GM12892 (cell line): ENCODE data around the gene TNS2.
A peak's percentile ranks its signal among the peaks of the same experiment; 100 is the strongest.

Source experiments
- DNase-seq: peaks from one replicate; pipeline ENCODE4 v3.0.0; 2011; ENCODE audit not compliant: insufficient read length
- FAIRE-seq: peaks from 2 replicates; lab custom pipeline; 2011; peaks lifted over from hg19 to GRCh38; lab: Jason Lieb, UNC
- POLR2A ChIP-seq: IDR thresholded peaks from 2 replicates; pipeline ENCODE4 v1.6.1; 2011; ENCODE audit warnings: low read depth, low read length, control low read depth
- POLR2AphosphoS5 ChIP-seq: IDR thresholded peaks from 2 replicates; pipeline ENCODE4 v1.6.1; 2011; ENCODE audit warnings: low read depth, low read length, control low read depth
- TAF1 ChIP-seq: IDR thresholded peaks from 2 replicates; pipeline ENCODE4 v1.6.1; 2011; ENCODE audit warnings: low read depth, mild to moderate bottlenecking, control low read depth, low read length, borderline replicate concordance

The TNS2 gene

DNA sequence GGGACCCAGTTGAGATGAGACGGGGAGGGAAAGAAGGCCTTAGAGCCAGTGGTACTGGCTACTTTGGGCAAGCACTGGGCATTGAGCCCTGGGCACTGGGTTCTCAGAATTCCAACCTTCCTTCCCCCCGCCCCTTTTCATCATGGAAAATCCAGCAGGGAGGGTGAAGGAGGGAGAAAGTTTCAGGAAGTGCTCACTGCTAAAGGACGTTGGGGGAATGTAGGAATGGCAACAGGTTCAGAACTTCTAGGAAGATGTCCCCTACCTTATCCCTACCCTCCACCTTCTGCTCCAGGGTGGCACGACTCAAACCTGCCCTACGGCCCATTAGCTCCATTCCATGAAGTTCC lies 4.2 kb upstream of the TNS2 start:
- TF ChIP-seq POLR2AphosphoS5 (no peak), POLR2A (no peak), TAF1 (no peak)
- FAIRE-seq (no peak), DNase-seq (no peak)

DNA sequence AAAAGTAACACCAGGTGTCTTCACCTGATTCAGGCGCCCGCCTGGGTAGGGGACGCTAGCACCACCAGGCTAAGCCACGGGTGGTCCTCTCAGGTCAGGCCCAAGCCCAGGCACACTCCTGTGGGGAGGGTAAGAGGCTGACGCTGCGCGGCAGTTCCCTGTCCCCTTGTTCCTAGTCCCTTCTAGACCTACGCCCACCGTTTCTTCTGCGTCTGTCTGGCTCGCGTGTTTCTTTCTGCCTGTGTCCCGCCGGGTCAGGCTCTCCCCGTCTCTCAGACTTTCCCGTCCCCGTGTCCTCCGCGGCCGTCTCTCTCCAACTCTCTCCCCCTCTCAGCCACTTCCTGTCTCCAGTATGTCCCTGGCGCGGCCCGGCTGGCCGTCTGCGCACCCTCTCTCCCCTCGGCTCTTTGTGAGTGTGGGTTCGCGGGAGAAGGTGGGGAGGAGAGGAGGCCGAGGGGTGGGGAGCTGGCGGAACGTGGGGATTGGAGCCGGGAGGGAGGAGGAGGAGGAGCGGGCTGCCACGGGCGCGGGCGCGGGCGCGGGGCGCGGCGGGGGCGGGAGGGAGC lies 3.1 kb upstream of the TNS2 start:
- DNase-seq: peak; percentile 57
- FAIRE-seq: no peak
- no peak for TF ChIP-seq POLR2A
- TF ChIP-seq POLR2AphosphoS5: no peak
- TF ChIP-seq TAF1: no peak

- TF ChIP-seq TAF1 (no peak), POLR2AphosphoS5 (no peak), POLR2A (no peak)
- DNase-seq: peak; percentile 86
- peak; percentile 5 for FAIRE-seq
These were observed 2.4 kb upstream of the TNS2 start for GRCh38 chr12:53047221-53048032.

DNA sequence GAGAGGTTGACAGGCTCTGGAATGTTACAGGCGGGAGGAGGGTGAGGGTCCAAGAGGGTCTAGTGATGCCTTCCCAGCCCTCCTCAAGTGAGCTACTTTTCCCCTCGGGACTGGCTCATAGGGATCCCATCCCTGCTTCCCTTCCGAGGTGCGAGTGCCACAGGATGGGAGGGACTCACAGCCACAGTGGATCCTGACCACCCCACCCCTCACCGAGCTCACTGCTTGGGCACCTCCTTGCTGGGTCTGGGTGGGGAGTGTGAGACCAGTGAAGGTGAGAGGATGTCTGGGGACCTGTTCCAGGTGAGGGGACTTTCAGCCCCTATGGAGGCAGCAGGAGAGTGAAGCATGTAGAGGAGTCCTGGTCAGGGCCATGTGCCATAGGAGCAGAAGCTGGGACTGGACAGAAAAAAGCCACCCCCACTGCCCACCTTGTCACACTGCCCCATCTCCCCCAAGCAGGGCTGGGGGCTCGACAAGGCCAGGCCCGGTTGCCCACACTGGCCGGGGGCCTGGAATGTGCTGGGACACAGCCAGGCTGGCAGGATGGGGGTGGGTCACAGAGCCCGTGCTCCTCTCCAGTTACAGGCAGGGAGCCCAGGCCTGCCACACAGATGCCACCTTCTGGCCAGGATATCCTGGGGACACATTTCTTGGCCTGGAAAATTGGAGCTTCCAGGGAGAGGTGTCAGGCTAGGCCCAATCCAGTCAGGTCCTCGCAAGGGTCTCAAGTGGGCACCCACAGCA lies 1.7 kb upstream of the TNS2 start:
- no peak for FAIRE-seq
- TF ChIP-seq POLR2AphosphoS5: no peak
- TF ChIP-seq POLR2A: no peak
- no peak for TF ChIP-seq TAF1
- DNase-seq: peak; percentile 2

GRCh38 chr12:53048780-53049401 lies 974 bp upstream of the TNS2 start:
- FAIRE-seq (no peak), DNase-seq (peak; percentile 2)
- TF ChIP-seq POLR2A: no peak
- no peak for TF ChIP-seq TAF1
- TF ChIP-seq POLR2AphosphoS5: no peak

- DNase-seq: no peak
- no peak for TF ChIP-seq POLR2AphosphoS5
- TF ChIP-seq TAF1: no peak
- TF ChIP-seq POLR2A: no peak
- FAIRE-seq: no peak
These were observed 677 bp downstream of the TNS2 start for GRCh38 chr12:53050426-53051057.

DNA sequence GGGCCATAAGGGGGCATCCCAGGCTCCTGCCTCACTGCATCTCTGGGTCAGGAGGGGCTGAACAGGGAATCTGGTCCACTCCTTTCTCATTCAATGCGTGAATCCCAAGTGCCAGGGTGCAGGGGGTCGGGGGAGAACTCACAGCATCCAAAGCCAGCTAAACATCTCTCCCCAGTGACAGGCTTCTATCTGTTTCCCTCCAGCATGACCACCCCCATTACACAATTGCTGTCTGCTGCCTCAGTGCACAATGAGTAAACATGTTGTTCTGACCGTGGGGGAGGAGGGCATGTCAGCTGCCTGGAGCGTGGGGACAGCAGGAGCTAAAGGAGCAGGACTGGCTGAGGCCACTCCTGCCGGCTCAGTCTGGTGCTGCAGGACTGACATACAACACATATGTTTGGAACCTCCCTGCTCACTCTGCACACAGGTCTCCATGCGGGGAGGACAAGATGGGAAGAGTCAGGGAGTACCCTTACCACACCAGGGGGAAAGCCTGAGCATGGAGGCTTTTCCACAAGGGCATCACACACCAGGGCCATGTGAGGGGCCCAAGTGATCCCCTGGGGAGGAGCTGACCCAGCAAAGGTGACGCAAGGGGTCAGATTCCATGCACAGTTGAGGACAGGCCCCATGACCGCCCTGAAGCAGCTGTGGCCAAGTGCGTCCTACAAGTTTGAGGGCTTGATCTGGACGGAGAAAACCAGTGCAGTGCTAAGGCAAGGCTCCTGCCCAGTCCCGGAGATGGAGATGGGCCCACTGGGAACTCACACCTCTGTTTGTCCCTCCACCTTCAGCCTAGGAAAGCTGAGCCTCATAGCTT lies 1.4 kb downstream of the TNS2 start:
- DNase-seq: peak; percentile 8
- FAIRE-seq: no peak

DNA sequence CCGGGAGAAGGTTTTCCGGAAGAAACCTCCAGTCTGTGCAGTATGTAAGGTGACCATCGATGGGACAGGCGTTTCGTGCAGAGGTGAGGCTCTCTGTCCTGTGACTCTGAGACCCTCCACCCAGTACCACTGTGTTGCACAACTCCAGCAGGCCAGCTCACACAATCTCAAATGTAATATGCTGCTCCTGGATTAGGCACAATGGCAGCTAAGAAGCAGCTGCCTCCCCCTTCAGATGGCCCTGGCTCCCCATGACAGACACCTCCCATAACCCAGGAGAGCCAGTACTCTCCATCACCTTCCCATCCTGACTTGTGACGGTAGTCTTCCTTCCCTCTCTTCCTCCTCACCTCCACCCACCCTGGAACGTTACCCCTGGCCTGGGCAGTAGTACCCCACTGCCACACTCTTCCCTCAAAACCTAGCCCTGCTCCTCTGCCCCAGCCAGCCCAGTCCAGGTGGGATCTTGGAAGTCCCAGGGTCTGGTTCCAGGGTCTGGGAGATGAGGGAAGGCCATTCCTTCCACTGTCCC lies 2.1 kb downstream of the TNS2 start:
- no peak for DNase-seq
- no peak for FAIRE-seq
- TF ChIP-seq POLR2A (no peak), TAF1 (no peak)

More for the DNA sequence above, 1.4 kb downstream of the TNS2 start:
- TF ChIP-seq TAF1: no peak
- no peak for TF ChIP-seq POLR2AphosphoS5

DNA sequence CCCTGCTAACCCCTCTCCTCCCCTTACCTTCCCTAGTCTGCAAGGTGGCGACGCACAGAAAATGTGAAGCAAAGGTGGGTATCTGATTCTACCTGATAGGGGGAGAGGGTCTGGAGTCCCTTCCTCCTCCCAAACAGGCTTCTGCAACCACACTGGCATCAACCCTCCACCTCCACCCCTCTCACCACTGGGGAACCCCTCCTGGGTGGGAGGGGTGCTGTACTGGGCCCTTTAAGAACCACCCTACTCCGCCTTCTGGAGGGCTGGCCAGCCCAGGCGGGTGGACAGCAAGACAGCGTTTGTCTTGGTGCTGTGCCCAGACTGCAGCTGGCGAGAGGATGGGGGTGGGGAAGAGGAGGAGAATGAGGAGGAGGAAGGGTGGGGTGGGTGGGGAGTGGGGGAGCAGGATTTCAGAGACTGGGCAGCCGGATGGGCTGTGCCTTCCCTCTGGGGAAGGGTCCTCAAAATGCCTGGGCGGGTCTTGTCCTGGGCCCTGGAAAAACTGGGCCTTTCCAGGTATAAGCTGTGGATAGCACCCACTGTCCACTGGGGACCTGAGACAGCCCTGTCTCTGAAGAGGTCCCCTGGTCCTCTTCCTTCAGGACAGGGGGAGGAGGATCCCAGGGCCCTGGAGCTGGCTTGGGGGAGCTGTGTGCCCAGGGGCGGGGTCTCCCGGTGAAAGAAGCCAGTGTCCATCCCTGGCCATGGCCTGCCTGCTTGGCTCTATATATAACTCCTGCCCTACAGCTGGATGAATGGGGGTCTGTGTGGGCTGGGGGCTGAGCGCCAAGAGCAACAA lies 2.8 kb downstream of the TNS2 start:
- DNase-seq: no peak
- TF ChIP-seq POLR2A: no peak
- no peak for TF ChIP-seq TAF1
- no peak for TF ChIP-seq POLR2AphosphoS5
- no peak for FAIRE-seq
